K562 (cell line): ENCODE results near the gene LGALS12. TPM values are rescaled to one million over a fixed set of nuclear protein-coding genes. Genes with fewer than 3 reads are reported as not detected.

ENCODE experiments used
- ATAC-seq: fragments of 200-7000 bp; cut with Tn5 transposase; 3 replicates; pipeline ENCODE4 v1.9.1; 2020; ENCODE audit warnings: moderate library complexity
- BruUV-seq: library from RNA; stranded (reverse); fragments of 400-500 nt; replicated peaks from 2 replicates; lab custom pipeline; 2021; lab: Mats Ljungman, UMichigan
- CTCF ChIA-PET: fragments of 300-600 bp; formaldehyde crosslinking; extraction: SDS; loops from one replicate; lab custom pipeline; 2021; ENCODE audit warnings: low intra/inter-chr PET ratio; lab: Yijun Ruan, JAX
- POLR2A ChIA-PET: fragments of 300-600, 350-650 bp; sonication (Branson Sonifier 250); formaldehyde crosslinking; extraction: SDS; loops from one replicate; lab custom pipeline; 2021; ENCODE audit warnings: antibody characterized with exemption, inconsistent platforms; lab: Yijun Ruan, JAX
- DNase-seq, 4 experiments: peaks; one replicate each; pipeline versions ENCODE4 v3.0.0 to v3.0.0-alpha.2; 2011 to 2018; ENCODE audit warnings: low spot score in 3 of 4, mixed read lengths in 3 of 4; ENCODE audit errors: extremely low read depth in 1 of 4
- FAIRE-seq: peaks from 2 replicates; lab custom pipeline; 2011; peaks lifted over from hg19 to GRCh38; lab: Jason Lieb, UNC
- H2AFZ ChIP-seq: 2 replicates; pipeline ENCODE4 v1.6.0; 2011; ENCODE audit warnings: low read depth, low read length, control low read depth, inconsistent platforms
- H3K27ac ChIP-seq: fragments of 200-600 bp; 3 replicates; pipeline ENCODE4 v1.8.0; 2011; ENCODE audit warnings: low read depth, mild to moderate bottlenecking, control low read depth, inconsistent platforms, low read length, moderate library complexity, mixed read lengths; ENCODE audit errors: extremely low read depth
- H3K27me3 ChIP-seq, 2 experiments: fragments of 300-600 bp in 1 of 2; 2 replicates in 1 of 2; 3 replicates in 1 of 2; pipeline versions ENCODE4 v1.6.0 to v1.8.0; 2011; ENCODE audit warnings: inconsistent platforms in 2 of 2, low read length in 2 of 2, mild to moderate bottlenecking in 1 of 2, mixed read lengths in 1 of 2, moderate library complexity in 1 of 2; ENCODE audit not compliant: control insufficient read depth in 2 of 2, insufficient read depth in 2 of 2
- H3K36me3 ChIP-seq: fragments of 300-600 bp; 3 replicates; pipeline ENCODE4 v1.8.0; 2011; ENCODE audit warnings: mild to moderate bottlenecking, low read length, inconsistent platforms; ENCODE audit not compliant: control insufficient read depth, insufficient read depth
- H3K4me1 ChIP-seq, 2 experiments: fragments of 200-600 bp in 1 of 2; replicated peaks in 1 of 2; 2 replicates in 1 of 2; 3 replicates in 1 of 2; pipeline versions ENCODE4 v1.5.1 to v1.8.0; 2011; ENCODE audit warnings: inconsistent platforms in 2 of 2, low read length in 2 of 2, mild to moderate bottlenecking in 1 of 2, mixed read lengths in 1 of 2, moderate library complexity in 1 of 2; ENCODE audit not compliant: control insufficient read depth in 2 of 2, insufficient read depth in 2 of 2
- H3K4me2 ChIP-seq: 2 replicates; pipeline ENCODE4 v1.6.1; 2011; ENCODE audit warnings: low read length, control low read depth, inconsistent platforms, mixed read lengths; ENCODE audit not compliant: insufficient read depth
- H3K4me3 ChIP-seq: fragments of 200-600 bp; sonication (generic), shearing (Covaris generic); 2 replicates; pipeline ENCODE4 v1.5.1; 2016; ENCODE audit warnings: control low read depth, inconsistent platforms
- H3K79me2 ChIP-seq: fragments of 200-600 bp; 3 replicates; pipeline ENCODE4 v1.8.0; 2011; ENCODE audit warnings: low read length, inconsistent platforms; ENCODE audit not compliant: control insufficient read depth, insufficient read depth
- H3K9ac ChIP-seq, 2 experiments: 2 replicates each; pipeline versions ENCODE4 v1.6.0 to v1.6.1; 2011; ENCODE audit warnings: low read depth in 2 of 2, low read length in 2 of 2, control low read depth in 1 of 2, inconsistent platforms in 1 of 2, mild to moderate bottlenecking in 1 of 2, mixed read lengths in 1 of 2; ENCODE audit not compliant: insufficient read depth in 1 of 2
- H3K9me1 ChIP-seq: one replicate; pipeline ENCODE4 v1.6.0; 2011; ENCODE audit warnings: inconsistent platforms, mild to moderate bottlenecking, low read length, moderate library complexity; ENCODE audit not compliant: control insufficient read depth, insufficient read depth
- H3K9me3 ChIP-seq: replicated peaks from 2 replicates; pipeline ENCODE4 v1.5.1; 2011; ENCODE audit warnings: low read depth, low read length, inconsistent platforms; ENCODE audit not compliant: control insufficient read depth, insufficient read depth
- H4K20me1 ChIP-seq: replicated peaks from 2 replicates; pipeline ENCODE4 v1.6.1; 2011; ENCODE audit warnings: low read length, inconsistent platforms, mixed read lengths; ENCODE audit not compliant: control insufficient read depth, insufficient read depth
- FOXM1 ChIP-seq, 2 experiments: fragments of 450-650 bp in 1 of 2; sonication (generic) in 1 of 2; formaldehyde crosslinking in 1 of 2; IDR thresholded peaks; 2 replicates each; pipeline versions ENCODE4 v1.6.1 to v1.9.0; 2017 to 2022; ENCODE audit warnings: low read depth in 2 of 2, mild to moderate bottlenecking in 2 of 2, missing genetic modification reagents in 1 of 2, moderate library complexity in 1 of 2
- FOXP1 ChIP-seq: sonication (generic); formaldehyde crosslinking; IDR thresholded peaks from 2 replicates; pipeline ENCODE4 v1.8.0; 2022; ENCODE audit warnings: mild to moderate bottlenecking, missing genetic modification reagents
- GABPB2 ChIP-seq: fragments of 250-450 bp; sonication (Bioruptor Pico); conservative IDR thresholded peaks from 2 replicates; pipeline ENCODE4 v1.5.1; 2021; ENCODE audit warnings: mild to moderate bottlenecking
- HIVEP1 ChIP-seq: fragments of 250-450 bp; sonication (Bioruptor Pico); IDR thresholded peaks from 2 replicates; pipeline ENCODE4 v1.4.0; 2020; ENCODE audit warnings: mild to moderate bottlenecking
- KLF13 ChIP-seq: fragments of 450-650 bp; IDR thresholded peaks from 2 replicates; pipeline ENCODE4 v1.6.1; 2016; ENCODE audit warnings: missing genetic modification characterization, low read depth, mild to moderate bottlenecking, missing compliant biosample characterization, moderate library complexity, borderline replicate concordance
- POLR2B ChIP-seq: fragments of 450-650 bp; IDR thresholded peaks from 2 replicates; pipeline ENCODE4 v1.6.1; 2018; ENCODE audit warnings: low read depth; ENCODE audit not compliant: partially characterized antibody
- ZKSCAN3 ChIP-seq: fragments of 250-450 bp; sonication (Bioruptor Pico); IDR thresholded peaks from 2 replicates; pipeline ENCODE4 v1.4.0; 2020
- ZNF592 ChIP-seq: fragments of 450-650 bp; IDR thresholded peaks from 2 replicates; pipeline ENCODE4 v1.6.1; 2017; ENCODE audit warnings: antibody characterized with exemption, mild to moderate bottlenecking
- ZNF695 ChIP-seq: fragments of 450-650 bp; formaldehyde crosslinking; IDR thresholded peaks from 2 replicates; pipeline ENCODE4 v1.4.0; 2020; ENCODE audit warnings: mild to moderate bottlenecking, moderate library complexity
- WGBS: fragments of 100-300 bp; shearing (Covaris generic); methylation state at CpG from one replicate; pipeline ENCODE4 v1.1.6; 2016; ENCODE audit warnings: low coverage, mixed read lengths; ENCODE audit not compliant: insufficient coverage; ENCODE audit errors: missing lambda C conversion rate; 5-methylcytosine and 5-hydroxymethylcytosine counted together
- in situ Hi-C: fragments of 300-500 bp; cut with MboI; formaldehyde crosslinking; loops from 4 replicates; pipeline ENCODE4 v1.15.0; 2018; ENCODE audit warnings: inconsistent platforms, mixed read lengths
- intact Hi-C: fragments of 100-400 bp; cut with micrococcal nuclease; formaldehyde crosslinking; loops from 2 replicates; pipeline ENCODE4 v1.14.2; 2022
- polyA plus RNA-seq, 8 experiments: library from polyadenylated mRNA; depleted of rRNA in 4 of 8; stranded (reverse) in 5 of 8; unstranded in 3 of 8; fragments of >200 nt; fragmentation: Nextera tagmentation in 2 of 8; fragmentation: Illumina TruSeq in 1 of 8; extraction: Ambion mirVana in 2 of 8; extraction: Trizol in 1 of 8; gene quantifications; 2 replicates each; pipeline versions ENCODE4 v1.2.1 to v1.2.3, GENCODE V29; 2011 to 2014; ENCODE audit warnings: inconsistent platforms in 1 of 8, missing spikeins in 1 of 8
- total RNA-seq, 7 experiments: library from RNA; depleted of rRNA in 6 of 7; stranded (reverse); fragments of >200 nt in 6 of 7; fragmentation: Illumina TruSeq in 2 of 7; extraction: Trizol in 2 of 7; gene quantifications; 2 replicates each; pipeline versions ENCODE4 v1.2.1 to v1.2.3, GENCODE V29; 2011 to 2021; ENCODE audit warnings: low replicate concordance in 1 of 7
- TF ChIP-seq, protein P1 (sequence below): fragments of 250-450 bp; sonication (Bioruptor Pico); IDR thresholded peaks from 2 replicates; pipeline ENCODE4 v1.4.0; 2020; ENCODE audit warnings: mild to moderate bottlenecking
- TF ChIP-seq, protein P2 (sequence below), 3 experiments: fragments of 200-800 bp in 1 of 3; fragments of 250-450 bp in 1 of 3; fragments of 450-650 bp in 1 of 3; sonication (Bioruptor Pico) in 1 of 3; sonication (Bioruptor generic) in 1 of 3; formaldehyde crosslinking in 1 of 3; IDR thresholded peaks; 2 replicates each; pipeline versions ENCODE4 v1.6.1 to v1.8.0; 2016 to 2022; ENCODE audit warnings: mild to moderate bottlenecking in 2 of 3, missing genetic modification characterization in 2 of 3, missing compliant biosample characterization in 1 of 3, moderate library complexity in 1 of 3

LGALS12 gene
- total and polyA plus RNA-seq, 9 of the 15 experiments (the other 6 are each of a cell fraction or from before 2014, with no cell fraction given): 0.66 to 8.0 (median 5.0) TPM

- Histone ChIP-seq H2AFZ (peak overlapping the region; percentile 83), H3K9me1 (no peaks in the 10 kb centered on the region), H3K27ac (peak overlapping the region; percentile 31; the same call in 1 of the 3 replicates), H3K4me1 (peaks cover 27 to 63% of the 10 kb centered on the region in 2 experiments), H3K4me2 (no peak overlapping the region), H3K9me3 (no peaks in the 10 kb centered on the region), H3K36me3 (no peaks in the 10 kb centered on the region), H3K9ac (peak overlapping the region in 1 of 2 experiments; percentile 56; a peak in 1 of 4 replicates), H3K4me3 (no peak overlapping the region), H3K79me2 (no peaks in the 10 kb centered on the region), H4K20me1 (no peaks in the 10 kb centered on the region), H3K27me3 (no peaks in the 10 kb centered on the region)
- in situ Hi-C loops (no loop called here), intact Hi-C loops (no loop called here)
- ATAC-seq: peak; percentile 12
- WGBS: 5% methylated on average over 5 of the region's 5 CpGs
- ChIA-PET CTCF (no interaction called here), POLR2A (no interaction called here)
- peak; percentile 61 for FAIRE-seq
- DNase-seq: peak in 3 of 4 experiments; percentile 24 to 55 (median 43)
- no TSS peak for BruUV-seq
- TF ChIP-seq ZNF695 (CRISPR knock-in tag) (peak; percentile 91; the same call in 1 of the 2 replicates), KLF13 (peak; percentile 92), ZNF592 (peak; percentile 100), FOXP1 (CRISPR knock-in tag) (no peak), ZKSCAN3 (CRISPR knock-in tag) (peak; percentile 85), FOXM1 (IDR thresholded peaks at IDR 0.05; ENCODE audit: low read depth) (no peak), FOXM1 (CRISPR knock-in tag; IDR thresholded peaks at IDR 0.05; ENCODE audit: low read depth) (no peak), GABPB2 (CRISPR knock-in tag) (no peak), HIVEP1 (CRISPR knock-in tag) (peak; percentile 98), POLR2B (no peak)
- TF ChIP-seq, protein P1, sequence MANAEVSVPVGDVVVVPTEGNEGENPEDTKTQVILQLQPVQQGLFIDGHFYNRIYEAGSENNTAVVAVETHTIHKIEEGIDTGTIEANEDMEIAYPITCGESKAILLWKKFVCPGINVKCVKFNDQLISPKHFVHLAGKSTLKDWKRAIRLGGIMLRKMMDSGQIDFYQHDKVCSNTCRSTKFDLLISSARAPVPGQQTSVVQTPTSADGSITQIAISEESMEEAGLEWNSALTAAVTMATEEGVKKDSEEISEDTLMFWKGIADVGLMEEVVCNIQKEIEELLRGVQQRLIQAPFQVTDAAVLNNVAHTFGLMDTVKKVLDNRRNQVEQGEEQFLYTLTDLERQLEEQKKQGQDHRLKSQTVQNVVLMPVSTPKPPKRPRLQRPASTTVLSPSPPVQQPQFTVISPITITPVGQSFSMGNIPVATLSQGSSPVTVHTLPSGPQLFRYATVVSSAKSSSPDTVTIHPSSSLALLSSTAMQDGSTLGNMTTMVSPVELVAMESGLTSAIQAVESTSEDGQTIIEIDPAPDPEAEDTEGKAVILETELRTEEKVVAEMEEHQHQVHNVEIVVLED (CRISPR knock-in tag): peak; percentile 85
- TF ChIP-seq, protein P2, sequence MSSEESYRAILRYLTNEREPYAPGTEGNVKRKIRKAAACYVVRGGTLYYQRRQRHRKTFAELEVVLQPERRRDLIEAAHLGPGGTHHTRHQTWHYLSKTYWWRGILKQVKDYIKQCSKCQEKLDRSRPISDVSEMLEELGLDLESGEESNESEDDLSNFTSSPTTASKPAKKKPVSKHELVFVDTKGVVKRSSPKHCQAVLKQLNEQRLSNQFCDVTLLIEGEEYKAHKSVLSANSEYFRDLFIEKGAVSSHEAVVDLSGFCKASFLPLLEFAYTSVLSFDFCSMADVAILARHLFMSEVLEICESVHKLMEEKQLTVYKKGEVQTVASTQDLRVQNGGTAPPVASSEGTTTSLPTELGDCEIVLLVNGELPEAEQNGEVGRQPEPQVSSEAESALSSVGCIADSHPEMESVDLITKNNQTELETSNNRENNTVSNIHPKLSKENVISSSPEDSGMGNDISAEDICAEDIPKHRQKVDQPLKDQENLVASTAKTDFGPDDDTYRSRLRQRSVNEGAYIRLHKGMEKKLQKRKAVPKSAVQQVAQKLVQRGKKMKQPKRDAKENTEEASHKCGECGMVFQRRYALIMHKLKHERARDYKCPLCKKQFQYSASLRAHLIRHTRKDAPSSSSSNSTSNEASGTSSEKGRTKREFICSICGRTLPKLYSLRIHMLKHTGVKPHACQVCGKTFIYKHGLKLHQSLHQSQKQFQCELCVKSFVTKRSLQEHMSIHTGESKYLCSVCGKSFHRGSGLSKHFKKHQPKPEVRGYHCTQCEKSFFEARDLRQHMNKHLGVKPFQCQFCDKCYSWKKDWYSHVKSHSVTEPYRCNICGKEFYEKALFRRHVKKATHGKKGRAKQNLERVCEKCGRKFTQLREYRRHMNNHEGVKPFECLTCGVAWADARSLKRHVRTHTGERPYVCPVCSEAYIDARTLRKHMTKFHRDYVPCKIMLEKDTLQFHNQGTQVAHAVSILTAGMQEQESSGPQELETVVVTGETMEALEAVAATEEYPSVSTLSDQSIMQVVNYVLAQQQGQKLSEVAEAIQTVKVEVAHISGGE (CRISPR knock-in tag; IDR thresholded peaks at IDR 0.05): peak in 1 of 3 experiments; percentile 90; a peak in 2 of 6 replicates
These were observed 29.1 kb downstream of the LGALS12 start for GRCh38 chr11:63534895-63535461.
